HepG2 (cell line): ENCODE data around the gene ACVRL1. TPM values are rescaled to one million over a fixed set of nuclear protein-coding genes. Genes with fewer than 3 reads are reported as not detected.

ENCODE experiments used
- ARID3A ChIP-seq: IDR thresholded peaks from 2 replicates; pipeline ENCODE4 v1.6.1; 2012; ENCODE audit warnings: low read depth, low read length, improper control_type of control experiment
- EP300 ChIP-seq, 3 experiments: sonication (generic) in 1 of 3; formaldehyde crosslinking in 1 of 3; IDR thresholded peaks; 2 replicates each; pipeline versions ENCODE4 v1.5.1 to v1.6.1; 2011 to 2020; ENCODE audit warnings: low read depth in 2 of 3, low read length in 2 of 3, borderline replicate concordance in 1 of 3, improper control_type of control experiment in 1 of 3, mild to moderate bottlenecking in 1 of 3, missing genetic modification reagents in 1 of 3, moderate library complexity in 1 of 3
- HMG20B ChIP-seq: conservative IDR thresholded peaks from 2 replicates; pipeline ENCODE4 v1.6.1; 2016; ENCODE audit warnings: missing genetic modification reagents, missing compliant biosample characterization
- HOXA9 ChIP-seq: sonication (generic); formaldehyde crosslinking; IDR thresholded peaks from 2 replicates; pipeline ENCODE4 v1.8.1; 2022; ENCODE audit warnings: missing genetic modification reagents, mild to moderate bottlenecking, moderate library complexity, borderline replicate concordance
- KDM1A ChIP-seq: IDR thresholded peaks from 2 replicates; pipeline ENCODE4 v1.6.1; 2016; ENCODE audit warnings: missing compliant biosample characterization
- KDM6A ChIP-seq: IDR thresholded peaks from 2 replicates; pipeline ENCODE4 v1.6.1; 2016; ENCODE audit warnings: low read depth
- MAZ ChIP-seq, 2 experiments: sonication (generic) in 1 of 2; formaldehyde crosslinking in 1 of 2; IDR thresholded peaks; 2 replicates each; pipeline versions ENCODE4 v1.5.0 to v1.6.1; 2012 to 2020; ENCODE audit warnings: low read depth in 2 of 2, mild to moderate bottlenecking in 2 of 2, borderline replicate concordance in 1 of 2, improper control_type of control experiment in 1 of 2, low read length in 1 of 2, missing genetic modification reagents in 1 of 2, moderate library complexity in 1 of 2
- MBNL3 ChIP-seq: fragments of 250-450 bp; sonication (Bioruptor Pico); conservative IDR thresholded peaks from 2 replicates; pipeline ENCODE4 v1.8.0; 2022; ENCODE audit warnings: mild to moderate bottlenecking, inconsistent platforms
- MED1 ChIP-seq: sonication (generic); formaldehyde crosslinking; IDR thresholded peaks from 2 replicates; pipeline ENCODE4 v1.4.0; 2020; ENCODE audit warnings: missing genetic modification reagents
- SCMH1 ChIP-seq: sonication (generic); formaldehyde crosslinking; IDR thresholded peaks from 2 replicates; pipeline ENCODE4 v1.9.0; 2021; ENCODE audit warnings: missing genetic modification reagents, mild to moderate bottlenecking, borderline replicate concordance
- SOX6 ChIP-seq, 2 experiments: fragments of 450-650 bp in 1 of 2; sonication (generic) in 1 of 2; formaldehyde crosslinking in 1 of 2; IDR thresholded peaks; 2 replicates each; pipeline versions ENCODE4 v1.4.0 to v1.6.1; 2017 to 2020; ENCODE audit warnings: antibody characterized with exemption in 1 of 2, mild to moderate bottlenecking in 1 of 2, missing genetic modification reagents in 1 of 2
- SP1 ChIP-seq, 2 experiments: fragments of 450-650 bp in 1 of 2; sonication (generic) in 1 of 2; formaldehyde crosslinking in 1 of 2; IDR thresholded peaks; 2 replicates each; pipeline versions ENCODE4 v1.4.0 to v1.6.1; 2016 to 2020; ENCODE audit warnings: missing genetic modification reagents in 1 of 2
- SRSF4 ChIP-seq: fragments of 200-400 bp; formaldehyde crosslinking; IDR thresholded peaks from one replicate; pipeline ENCODE4 v1.6.1; 2018; ENCODE audit warnings: mild to moderate bottlenecking, low read depth, low read length, moderate library complexity; ENCODE audit not compliant: poor library complexity, severe bottlenecking
- SUZ12 ChIP-seq: fragments of 150-350 bp; IDR thresholded peaks from 2 replicates; pipeline ENCODE4 v1.6.1; 2014; ENCODE audit warnings: low read depth, low read length
- THRA ChIP-seq: sonication (generic); formaldehyde crosslinking; IDR thresholded peaks from 2 replicates; pipeline ENCODE4 v1.4.0; 2020; ENCODE audit warnings: missing genetic modification reagents, borderline replicate concordance
- TOPORS ChIP-seq: sonication (generic); formaldehyde crosslinking; IDR thresholded peaks from 2 replicates; pipeline ENCODE4 v1.8.0; 2023; ENCODE audit warnings: mild to moderate bottlenecking, missing genetic modification reagents
- ZBTB46 ChIP-seq: sonication (generic); formaldehyde crosslinking; IDR thresholded peaks from 2 replicates; pipeline ENCODE4 v1.4.0; 2020; ENCODE audit warnings: mild to moderate bottlenecking, missing genetic modification reagents, borderline replicate concordance
- ZBTB49 ChIP-seq: sonication (generic); formaldehyde crosslinking; IDR thresholded peaks from 2 replicates; pipeline ENCODE4 v1.4.0; 2020; ENCODE audit warnings: missing genetic modification reagents, borderline replicate concordance
- ZFP1 ChIP-seq: IDR thresholded peaks from 2 replicates; pipeline ENCODE4 v1.6.1; 2016
- ZNF337 ChIP-seq: sonication (generic); formaldehyde crosslinking; IDR thresholded peaks from 2 replicates; pipeline ENCODE4 v1.5.1; 2020; ENCODE audit warnings: missing genetic modification reagents, low read depth, mild to moderate bottlenecking, borderline replicate concordance
- ZNF468 ChIP-seq: sonication (generic); formaldehyde crosslinking; IDR thresholded peaks from 2 replicates; pipeline ENCODE4 v1.8.0; 2022; ENCODE audit warnings: mild to moderate bottlenecking, moderate library complexity, missing genetic modification reagents
- ZNF816 ChIP-seq: sonication (generic); formaldehyde crosslinking; IDR thresholded peaks from 2 replicates; pipeline ENCODE4 v1.8.0; 2022; ENCODE audit warnings: missing genetic modification reagents, mild to moderate bottlenecking, borderline replicate concordance
- polyA plus RNA-seq, 8 experiments: library from polyadenylated mRNA; depleted of rRNA in 3 of 8; stranded (reverse) in 7 of 8; unstranded in 1 of 8; fragments of >200 nt; fragmentation: Illumina TruSeq in 4 of 8; extraction: Trizol in 4 of 8; gene quantifications; 2 replicates each; pipeline versions ENCODE4 v1.2.1 to v1.2.3, GENCODE V29; 2011 to 2016; ENCODE audit warnings: low read depth in 4 of 8, missing spikeins in 1 of 8, mixed read lengths in 1 of 8; ENCODE audit not compliant: insufficient read depth in 1 of 8
- total RNA-seq, 5 experiments: library from RNA; depleted of rRNA; stranded (reverse); fragments of >200 nt; fragmentation: Illumina TruSeq; extraction: Trizol; gene quantifications; 2 replicates each; pipeline ENCODE4 v1.2.3, GENCODE V29; 2016; ENCODE audit warnings: low read depth in 1 of 5

The ACVRL1 gene
- total and polyA plus RNA-seq, 2 of the 13 experiments (the other 11 are each of a cell fraction or from before 2014, with no cell fraction given), result not detected

- TF ChIP-seq ZBTB49 (CRISPR knock-in tag) (no peak), MED1 (CRISPR knock-in tag) (peak; percentile 35; the same call in 1 of the 2 replicates), SUZ12 (no peak), SOX6 (IDR thresholded peaks at IDR 0.05) (no peak), SOX6 (CRISPR knock-in tag; IDR thresholded peaks at IDR 0.05) (peak; percentile 23; the same call in 1 of the 2 replicates), EP300 (IDR thresholded peaks at IDR 0.05; ENCODE audit: low read depth in 2 of 2, low read length in 2 of 2) (peak in 1 of 2 experiments; percentile 48; a peak in 1 of 4 replicates), EP300 (CRISPR knock-in tag; IDR thresholded peaks at IDR 0.05; ENCODE audit: borderline replicate concordance) (no peak), THRA (CRISPR knock-in tag) (peak; percentile 47; the same call in 1 of the 2 replicates), ZNF468 (CRISPR knock-in tag) (no peak), MAZ (IDR thresholded peaks at IDR 0.05; ENCODE audit: borderline replicate concordance, low read depth, low read length) (no peak), MAZ (CRISPR knock-in tag; IDR thresholded peaks at IDR 0.05; ENCODE audit: low read depth) (no peak), SP1 (IDR thresholded peaks at IDR 0.05) (no peak), SP1 (CRISPR knock-in tag; IDR thresholded peaks at IDR 0.05) (no peak), TOPORS (no peak), ZNF816 (no peak), HOXA9 (no peak), SCMH1 (no peak), HMG20B (CRISPR knock-in tag) (no peak), ARID3A (peak; percentile 49; the same call in 1 of the 2 replicates), MBNL3 (CRISPR knock-in tag) (no peak), KDM1A (CRISPR knock-in tag) (peak; percentile 66; the same call in 1 of the 2 replicates), SRSF4 (no peak), KDM6A (CRISPR knock-in tag) (no peak), ZBTB46 (CRISPR knock-in tag) (no peak), ZNF337 (no peak), ZFP1 (0 out of 2 replicates have a peak, but pooled peaks have one; percentile 33)
These were observed 65.1 kb downstream of the ACVRL1 start (continued) for GRCh38 chr12:51972422-51972812.
